ENCODE data around the gene GON7.
"Not testable (repeated sequence)": the region's sequence is repeated elsewhere in the genome, so short reads cannot be mapped to it uniquely, and the experiment has no call there.

GON7 gene

DNA sequence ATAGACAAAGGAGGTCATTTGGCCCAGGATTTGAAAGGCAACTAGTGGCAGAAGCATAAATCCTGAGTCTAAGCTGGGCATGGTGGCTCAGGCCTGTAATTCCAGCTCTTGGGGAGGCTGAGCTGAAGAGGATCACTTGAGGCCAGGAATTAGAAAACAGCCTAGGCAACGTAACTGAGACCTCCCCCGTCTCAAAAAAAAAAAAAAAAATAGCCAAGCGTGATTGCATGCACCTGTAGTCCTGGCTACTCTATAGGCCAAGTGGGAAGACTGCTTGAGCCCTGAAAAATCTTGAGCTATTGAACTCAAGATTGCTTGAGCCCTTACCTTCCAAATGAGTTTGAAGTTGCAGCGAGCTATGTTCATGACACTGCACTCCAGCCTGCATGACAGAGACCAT is 7.8 kb downstream of the GON7 start:
- DNase-seq (ENCODE audit: low read depth): no peak

DNA sequence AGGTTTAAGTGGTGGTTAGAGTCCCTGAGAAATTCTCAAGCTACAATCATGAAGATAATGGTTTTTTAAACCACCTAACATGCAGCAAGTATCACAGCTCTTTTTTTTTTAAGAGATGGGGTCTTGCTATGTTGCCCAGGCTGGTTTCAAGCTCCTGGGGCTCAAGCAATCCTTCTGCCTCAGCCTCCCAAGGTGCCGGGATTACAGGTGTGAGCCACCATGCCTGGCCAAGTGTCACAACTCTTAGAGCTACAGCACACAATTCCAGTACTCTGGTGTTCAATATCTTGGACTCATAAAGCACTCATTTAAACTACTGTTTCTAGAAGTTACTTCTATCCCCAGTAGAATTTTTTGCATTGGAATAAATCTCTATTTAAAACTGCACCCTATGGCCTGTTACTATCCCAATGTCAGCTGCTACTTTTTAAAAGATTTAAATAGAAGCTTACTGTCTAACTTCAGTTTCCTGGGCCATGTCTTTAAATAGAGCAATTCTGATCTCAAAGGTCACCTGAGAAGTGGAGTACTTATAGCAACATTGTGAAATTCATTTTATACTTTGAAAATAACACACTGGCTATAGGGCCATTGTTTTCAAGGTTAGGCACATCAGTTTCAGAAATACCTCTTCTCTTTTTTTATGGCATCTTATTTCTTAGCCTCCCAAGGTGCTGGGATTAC is 11.4 kb downstream of the GON7 start:
- DNase-seq (ENCODE audit: low read depth): no peak

GRCh38 chr14:93186956-93187355 is 19.9 kb downstream of the GON7 start:
- no peak for DNase-seq (ENCODE audit: low read depth)

GRCh38 chr14:93186466-93186865 is 20.4 kb downstream of the GON7 start:
- no peak for DNase-seq (ENCODE audit: low read depth)

DNA sequence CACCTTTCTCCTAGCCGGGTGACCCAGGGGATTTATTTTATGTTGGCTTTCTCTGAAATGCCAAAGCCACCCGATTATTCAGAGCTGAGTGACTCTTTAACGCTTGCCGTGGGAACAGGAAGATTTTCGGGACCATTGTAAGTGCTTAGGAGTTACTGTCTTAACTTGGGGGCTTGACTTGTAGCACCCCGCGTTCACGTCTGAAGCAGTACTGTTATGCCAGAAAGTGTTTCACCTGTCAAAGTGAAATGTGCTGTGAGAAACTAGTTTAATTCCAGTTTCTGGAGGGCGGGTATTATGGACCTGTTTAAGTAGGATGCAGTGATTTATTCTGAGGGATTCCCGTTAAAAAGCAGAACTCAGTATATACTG is 21.5 kb downstream of the GON7 start:
- no peak for DNase-seq (ENCODE audit: low read depth)

- peak; percentile 77 for DNase-seq (ENCODE audit: low read depth)
Measured at GRCh38 chr14:93184391-93185348, 22.2 kb downstream of the GON7 start, which contains the start of the genes LYSET and MOAP1. Gene LYSET (plus strand): TSS chr14:93185317. CDS start chr14:93185406, 89 bp downstream. Gene MOAP1 (minus strand): TSS chr14:93184897. CDS start chr14:93184242, 655 bp downstream.

DNA sequence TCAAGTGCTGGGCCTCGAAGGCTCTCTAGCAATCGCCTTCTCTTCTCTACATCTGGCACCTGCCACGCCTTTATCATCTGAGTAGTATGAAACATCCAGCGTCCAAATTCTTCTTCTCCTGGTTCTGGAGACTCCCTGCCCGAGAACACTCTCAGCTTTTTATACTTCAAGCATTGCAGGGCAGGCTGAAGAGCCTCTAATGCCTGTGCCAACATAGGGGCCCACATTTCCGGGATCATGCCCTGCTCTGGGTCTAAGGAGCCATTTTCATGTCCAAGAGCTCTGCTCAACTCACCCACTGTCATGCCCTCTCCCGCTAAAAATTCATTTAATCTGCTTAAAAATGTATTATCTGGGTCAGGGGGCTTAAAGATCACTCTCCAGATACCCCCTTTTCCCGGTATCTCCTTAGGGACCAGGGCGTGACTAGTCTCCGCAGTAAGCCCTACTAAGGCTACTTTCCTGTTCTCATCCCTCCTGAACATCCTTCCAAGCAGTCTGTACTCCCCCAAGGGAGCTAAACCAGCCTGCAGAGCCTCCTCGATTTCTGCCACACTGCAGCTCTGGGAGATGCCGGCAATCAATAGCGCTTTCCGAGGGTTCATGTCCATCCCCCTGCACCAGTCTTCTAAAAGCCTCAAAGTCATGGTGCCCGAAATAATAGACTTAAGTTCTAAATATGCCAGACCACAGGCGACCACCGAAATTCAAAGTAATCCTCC is 23.1 kb downstream of the GON7 start:
- no peak for DNase-seq (ENCODE audit: low read depth)

- DNase-seq (ENCODE audit: low read depth): no peak
Measured at GRCh38 chr14:93175492-93175891, 31.4 kb downstream of the GON7 start.

DNA sequence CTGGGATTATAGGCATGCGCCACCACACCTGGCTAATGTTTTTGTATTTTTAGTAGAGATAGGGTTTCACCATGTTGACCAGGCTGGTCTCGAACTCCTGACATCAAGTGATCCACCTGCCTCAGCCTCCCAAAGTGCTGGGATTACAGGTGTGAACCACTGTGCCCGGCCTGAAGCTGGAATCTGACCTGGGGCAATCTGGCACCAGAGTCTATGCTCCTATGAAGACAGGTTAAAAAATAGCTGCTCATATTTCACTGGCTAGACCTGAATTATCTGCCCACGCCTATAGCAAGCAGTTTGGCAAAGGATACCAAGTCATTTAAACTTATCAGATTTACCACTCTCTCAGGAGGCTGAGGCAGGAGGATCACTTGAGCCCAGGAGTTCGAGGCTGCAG is 32.1 kb downstream of the GON7 start:
- DNase-seq (ENCODE audit: low read depth): not testable (repeated sequence)

DNA sequence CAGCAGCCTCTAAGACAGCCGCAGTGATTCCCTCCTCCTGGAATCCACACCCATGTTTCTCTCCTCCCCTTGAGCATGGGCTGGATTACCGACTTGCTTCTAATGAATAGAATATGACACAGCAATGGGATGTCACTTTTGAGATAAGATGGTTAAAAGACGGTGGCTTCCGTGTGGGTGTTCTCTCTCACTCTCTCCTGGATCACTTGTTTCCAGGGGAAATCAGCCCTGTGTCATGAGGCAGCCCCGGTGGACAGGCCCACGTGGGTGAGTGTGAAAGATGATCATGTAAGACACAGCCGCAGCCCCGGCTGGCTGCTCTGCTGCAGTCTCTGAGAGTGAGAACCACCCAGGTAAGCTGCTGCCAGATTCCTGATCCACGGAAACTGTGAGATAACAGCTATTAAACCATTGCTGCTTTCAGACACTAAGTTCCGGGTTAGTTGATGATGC is 32.9 kb downstream of the GON7 start:
- no peak for DNase-seq (ENCODE audit: low read depth)

DNA sequence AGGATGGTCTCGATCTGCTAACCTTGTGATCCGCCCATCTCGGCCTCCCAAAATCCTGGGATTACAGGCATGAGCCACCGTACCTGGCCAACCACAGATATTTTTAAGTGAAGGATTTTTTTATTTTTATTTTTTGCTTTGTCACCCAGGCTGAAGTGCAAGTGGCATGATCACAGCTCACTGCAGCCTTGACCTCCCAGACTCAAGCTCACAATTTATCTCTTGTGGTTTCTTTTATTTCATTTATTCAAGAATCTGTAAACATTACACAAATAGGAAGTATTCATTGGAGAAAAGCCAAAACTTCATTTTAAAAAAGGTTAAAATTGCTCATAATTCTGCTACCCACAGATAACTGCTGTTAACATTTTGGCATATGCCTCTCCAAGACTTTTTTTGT is 35.5 kb downstream of the GON7 start:
- DNase-seq (ENCODE audit: low read depth): no peak

- not testable (repeated sequence) for DNase-seq (ENCODE audit: low read depth)
Measured at GRCh38 chr14:93170141-93170540, 36.7 kb downstream of the GON7 start.

DNA sequence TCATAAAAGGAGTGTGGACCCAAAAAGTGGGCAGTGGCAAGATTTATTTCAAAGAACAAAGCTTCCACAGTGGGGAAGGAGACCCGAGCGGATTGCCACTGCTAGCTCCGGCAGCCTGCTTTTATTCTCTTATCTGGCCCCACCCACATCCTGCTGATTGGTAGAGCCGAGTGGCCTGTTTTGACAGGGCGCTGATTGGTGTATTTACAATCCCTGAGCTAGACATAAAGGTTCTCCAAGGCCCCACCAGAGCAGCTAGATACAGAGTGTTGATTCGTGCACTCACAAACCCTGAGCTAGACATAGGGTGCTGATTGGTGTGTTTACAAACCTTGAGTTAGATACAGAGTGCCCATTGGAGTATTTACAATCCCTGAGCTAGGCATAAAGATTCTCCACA is 37.2 kb downstream of the GON7 start:
- not testable (repeated sequence) for DNase-seq (ENCODE audit: low read depth)

GRCh38 chr14:93168610-93169009 is 38.3 kb downstream of the GON7 start:
- DNase-seq (ENCODE audit: low read depth): not testable (repeated sequence)

- not testable (repeated sequence) for DNase-seq (ENCODE audit: low read depth)
Measured at GRCh38 chr14:93165271-93166265, 41.3 kb downstream of the GON7 start.

GRCh38 chr14:93163564-93163963 is 43.3 kb downstream of the GON7 start:
- no peak for DNase-seq (ENCODE audit: low read depth)

GRCh38 chr14:93161411-93161940 is 45.4 kb downstream of the GON7 start:
- DNase-seq (ENCODE audit: low read depth): no peak

- no peak for DNase-seq (ENCODE audit: low read depth)
Measured at GRCh38 chr14:93160353-93160801, 46.5 kb downstream of the GON7 start.

DNA sequence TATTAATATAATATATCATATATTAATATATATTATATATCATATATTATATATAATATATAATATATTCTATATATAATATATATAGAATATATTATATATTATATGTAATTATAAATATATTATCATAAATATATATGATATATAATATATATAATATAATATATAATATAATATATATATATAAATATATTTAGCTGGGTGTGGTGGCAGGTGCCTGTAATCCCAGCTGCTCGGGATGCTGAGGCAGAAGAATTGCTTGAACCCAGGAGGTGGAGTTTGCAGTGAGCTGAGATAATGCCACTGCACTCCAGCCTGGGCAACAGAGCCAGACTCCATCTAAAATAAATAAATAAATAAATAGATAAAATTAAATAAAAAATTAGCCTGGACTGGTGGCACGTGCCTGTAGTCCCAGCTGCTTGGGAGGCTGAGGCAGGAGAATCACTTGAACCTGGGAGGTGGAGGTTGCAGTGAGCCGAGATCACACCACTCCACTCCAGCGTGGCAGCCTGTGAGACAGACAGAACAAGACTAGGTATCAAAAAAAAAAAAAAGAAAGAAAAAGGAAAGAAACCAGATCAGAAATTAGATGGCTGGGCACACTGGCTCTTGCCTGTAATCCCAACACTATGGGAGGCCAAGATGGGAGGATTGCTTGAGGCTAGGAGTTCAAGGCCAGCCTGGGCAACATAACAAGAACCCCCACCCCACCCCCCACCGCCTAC is 47.1 kb downstream of the GON7 start:
- not testable (repeated sequence) for DNase-seq (ENCODE audit: low read depth)

- not testable (repeated sequence) for DNase-seq (ENCODE audit: low read depth)
Measured at GRCh38 chr14:93158349-93158748, 48.5 kb downstream of the GON7 start.
